GM18498 (cell line): ENCODE measurements around the gene GLDN.

ENCODE experiments used
- ATAC-seq: cut with Tn5 transposase; IDR thresholded peaks from one replicate; pipeline ENCODE4 v1.9.1; 2021; ENCODE audit warnings: mild to moderate bottlenecking, moderate library complexity; ENCODE audit not compliant: unreplicated experiment

GLDN gene

GRCh38 chr15:51341366-51342226 lies at the start of gene GLDN:
TSS of gene GLDN (plus strand) at chr15:51341655. CDS start at chr15:51341685, 30 bp downstream.
- ATAC-seq = no peak

- ATAC-seq = no peak
Observed at GRCh38 chr15:51298620-51299019, 42.8 kb upstream of the GLDN start.

DNA sequence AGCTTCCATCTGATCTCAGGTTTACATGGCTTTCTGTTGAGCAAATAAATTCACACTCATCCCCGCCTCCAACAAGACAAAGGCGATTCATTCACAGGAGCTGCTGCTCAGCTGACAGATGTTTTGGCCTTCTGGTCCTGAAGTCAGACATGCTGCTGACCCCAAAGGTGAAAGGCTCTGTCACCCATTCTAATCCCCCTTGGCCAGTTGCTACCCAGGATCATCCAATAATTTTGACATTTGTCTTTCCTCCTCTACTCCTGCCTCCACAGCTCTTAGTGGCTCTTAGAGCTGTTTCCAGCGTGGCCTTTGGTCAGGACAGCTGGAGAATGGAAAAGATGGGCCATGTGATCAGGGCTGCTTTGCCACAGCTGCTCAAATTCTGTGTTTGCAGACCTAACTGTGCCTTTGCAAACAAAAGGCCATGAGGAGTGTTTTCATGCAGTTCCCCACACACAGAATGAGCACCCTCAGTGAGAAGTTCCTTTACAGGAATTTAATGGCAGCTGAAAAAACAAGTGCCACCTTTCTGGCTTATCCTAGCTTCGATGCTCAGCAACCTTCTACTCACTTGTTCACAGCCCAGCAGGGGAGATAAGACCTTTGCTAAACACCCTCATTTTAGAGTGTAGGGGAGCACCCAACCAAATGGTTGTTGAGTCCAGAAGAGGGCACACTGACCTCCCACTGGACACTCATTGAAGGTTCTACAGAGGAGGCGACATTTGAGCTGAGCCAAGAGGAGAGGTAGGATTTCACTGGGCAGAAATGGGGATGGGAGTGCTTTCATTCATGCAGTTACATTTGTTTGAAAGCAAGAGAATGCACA lies 42.1 kb upstream of the GLDN start:
- no peak for ATAC-seq

GRCh38 chr15:51302480-51302879 lies 39.0 kb upstream of the GLDN start:
- ATAC-seq = no peak

DNA sequence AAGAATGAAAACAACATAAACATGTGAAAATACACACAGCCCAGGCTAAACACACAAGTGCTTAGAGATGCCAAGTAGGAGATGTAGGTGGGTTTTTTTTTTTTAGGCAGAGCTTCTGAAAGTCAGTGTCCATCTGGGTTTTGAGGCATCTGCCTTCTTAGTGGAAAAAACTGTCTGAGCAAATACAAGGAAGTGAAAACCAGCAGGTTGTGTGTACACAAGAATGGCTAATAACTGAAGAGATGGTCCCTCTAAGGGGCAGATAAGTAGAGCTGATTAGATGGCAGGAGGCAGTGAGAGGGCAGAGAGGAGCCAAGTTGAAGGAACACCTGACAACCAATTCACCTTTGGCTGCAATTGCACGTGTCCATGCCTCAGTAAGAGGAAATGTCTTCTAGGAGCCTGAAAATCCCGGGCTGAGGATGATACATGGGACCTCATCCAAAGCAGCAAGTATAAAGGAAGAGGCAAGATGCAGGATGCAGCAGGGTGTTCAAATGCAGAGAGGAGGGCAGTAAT lies 37.9 kb upstream of the GLDN start:
- ATAC-seq = no peak

DNA sequence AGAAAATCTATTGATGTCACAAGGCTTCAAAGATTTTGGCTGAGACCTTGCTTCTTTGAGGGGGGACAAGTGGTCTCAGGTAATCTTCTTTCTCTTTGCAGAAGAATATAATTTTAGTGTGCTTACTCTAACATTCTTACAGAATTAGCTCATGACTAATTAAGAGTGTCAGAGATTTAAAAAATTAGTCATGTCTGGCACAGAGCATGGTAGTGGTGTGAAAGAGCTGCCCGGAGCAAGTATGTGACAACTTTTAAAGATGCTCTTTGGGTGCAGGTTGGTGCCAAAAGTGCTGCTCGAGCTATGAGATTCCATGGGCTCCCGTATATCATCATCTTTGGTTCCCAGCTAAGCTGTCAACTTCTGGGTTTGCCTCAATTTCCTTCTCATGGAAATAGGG lies 34.1 kb upstream of the GLDN start:
- no peak for ATAC-seq

GRCh38 chr15:51307811-51308210 lies 33.6 kb upstream of the GLDN start:
- no peak for ATAC-seq

- ATAC-seq = no peak
Observed at GRCh38 chr15:51310064-51310463, 31.4 kb upstream of the GLDN start.

- ATAC-seq = no peak
Observed at GRCh38 chr15:51311510-51311909, 29.9 kb upstream of the GLDN start.

GRCh38 chr15:51312166-51313073 lies 29.0 kb upstream of the GLDN start:
- no peak for ATAC-seq

DNA sequence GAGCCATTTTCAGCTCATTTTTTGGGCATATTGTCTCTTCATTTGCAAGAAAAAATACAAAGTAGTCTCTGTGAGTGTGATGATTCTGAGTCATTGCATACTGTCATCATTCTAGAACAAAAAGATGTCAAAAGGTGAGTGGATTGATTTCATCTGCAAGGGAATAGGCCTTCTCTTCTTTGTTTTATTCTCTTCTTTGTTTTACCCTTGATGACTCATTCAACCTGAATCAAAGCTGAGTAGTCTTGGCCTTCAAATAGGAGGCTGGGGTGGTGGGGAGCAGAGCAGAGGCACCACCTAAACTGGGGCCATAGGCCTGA lies 28.4 kb upstream of the GLDN start:
- ATAC-seq = no peak

DNA sequence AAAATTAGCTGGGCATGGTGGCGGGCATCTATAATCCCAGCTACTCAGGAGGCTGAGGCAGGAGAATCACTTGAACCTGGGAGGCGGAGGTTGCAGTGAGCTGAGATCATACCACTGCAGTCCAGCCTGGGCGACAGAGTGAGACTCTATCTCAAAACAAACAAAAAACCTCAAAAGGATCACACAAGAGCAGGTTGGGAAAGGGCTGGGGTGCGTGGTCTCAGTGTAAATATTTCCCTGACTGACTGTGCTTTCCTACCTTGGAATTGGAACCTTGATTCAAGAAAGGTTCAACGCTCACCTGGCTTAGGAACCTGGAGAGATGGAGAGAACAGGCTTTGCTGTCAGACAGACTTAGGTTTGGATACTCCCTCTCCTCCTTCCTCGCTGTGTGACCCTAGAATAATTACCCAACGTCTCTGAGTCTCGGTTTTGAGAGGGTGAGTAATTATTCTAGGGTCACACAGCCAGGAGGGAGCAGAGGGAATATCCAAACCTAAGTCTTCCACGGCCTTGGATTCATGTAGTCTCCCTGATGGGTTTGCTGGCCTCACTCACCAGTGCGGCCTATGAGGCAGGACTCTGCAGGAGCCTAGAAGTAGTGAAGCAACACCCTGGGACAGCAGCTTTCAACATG lies 27.7 kb upstream of the GLDN start:
- ATAC-seq = no peak

GRCh38 chr15:51314391-51315337 lies 26.8 kb upstream of the GLDN start:
- ATAC-seq = no peak

DNA sequence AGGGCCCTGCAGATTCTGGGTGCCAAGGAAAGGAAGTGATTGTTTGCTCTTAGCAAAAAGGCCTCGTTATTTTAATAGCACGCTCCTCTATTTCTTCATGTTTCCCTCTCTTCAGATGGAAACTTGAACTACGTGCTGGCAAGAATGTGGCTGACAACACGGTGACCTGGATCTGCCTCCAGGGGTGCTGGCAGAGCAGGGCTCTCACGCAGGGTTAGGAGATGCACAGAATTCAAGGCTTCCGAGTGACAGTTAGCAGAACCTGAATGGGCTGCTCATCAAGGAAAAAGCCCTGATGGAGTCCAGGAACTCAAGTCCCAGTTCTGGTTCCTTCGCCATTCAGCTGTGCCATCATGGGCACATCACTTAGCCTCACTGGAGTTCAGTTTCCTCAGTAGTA lies 25.7 kb upstream of the GLDN start:
- no peak for ATAC-seq

GRCh38 chr15:51316636-51317035 lies 24.8 kb upstream of the GLDN start:
- no peak for ATAC-seq

DNA sequence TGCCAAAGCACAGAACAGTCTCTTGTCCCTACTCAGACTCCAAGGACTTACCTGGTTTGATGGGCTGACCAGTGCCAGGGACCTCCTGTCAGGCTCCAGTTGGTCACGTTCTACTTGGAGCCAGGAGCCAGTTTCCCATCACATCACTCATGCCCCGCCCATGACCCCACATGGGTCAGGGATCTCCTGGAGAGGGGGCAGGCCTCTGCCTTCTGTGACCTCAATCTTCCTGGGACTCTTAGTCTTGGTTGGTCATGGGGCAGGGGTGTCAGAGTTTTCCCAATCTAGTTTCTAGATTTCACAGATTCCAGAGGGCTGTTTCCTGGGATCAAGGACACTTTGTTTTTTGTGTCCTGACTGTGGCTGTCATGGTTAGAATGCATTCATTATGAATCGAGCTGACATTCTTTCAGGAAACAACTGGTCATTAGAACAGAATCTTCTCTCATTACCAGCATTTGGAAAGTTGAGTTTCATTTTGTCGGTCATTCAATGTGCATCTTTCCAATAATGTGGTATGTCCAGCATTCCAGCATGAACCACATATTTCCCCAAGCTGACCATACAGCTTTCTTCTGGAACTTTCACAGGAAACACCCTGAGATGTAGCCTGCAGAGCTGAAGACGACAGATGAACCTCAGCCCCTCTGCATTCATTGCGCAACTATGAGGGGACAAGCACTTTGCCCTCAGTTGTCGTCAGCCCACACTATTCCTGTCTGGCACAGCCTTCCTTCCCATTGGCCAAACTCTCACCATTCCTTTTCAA lies 22.9 kb upstream of the GLDN start:
- ATAC-seq = no peak

DNA sequence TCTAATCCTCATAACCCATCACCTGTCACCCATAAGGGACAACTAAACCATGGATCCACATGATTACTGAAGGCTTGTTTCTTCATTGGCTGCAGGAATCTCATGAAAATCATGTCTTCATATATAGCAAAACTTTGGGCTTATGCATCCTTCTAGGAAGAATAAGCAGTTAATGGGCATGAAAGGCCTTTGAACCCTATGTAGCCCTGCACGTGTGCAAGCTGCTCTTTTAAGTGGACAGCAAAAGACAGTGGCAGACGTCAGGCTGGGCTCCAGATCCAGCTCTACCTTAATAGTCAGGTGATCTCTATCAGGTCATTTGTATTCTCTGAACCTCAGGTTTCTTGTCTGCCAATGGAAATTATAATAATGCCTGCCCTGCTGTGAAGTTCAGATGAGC lies 21.9 kb upstream of the GLDN start:
- ATAC-seq = no peak

DNA sequence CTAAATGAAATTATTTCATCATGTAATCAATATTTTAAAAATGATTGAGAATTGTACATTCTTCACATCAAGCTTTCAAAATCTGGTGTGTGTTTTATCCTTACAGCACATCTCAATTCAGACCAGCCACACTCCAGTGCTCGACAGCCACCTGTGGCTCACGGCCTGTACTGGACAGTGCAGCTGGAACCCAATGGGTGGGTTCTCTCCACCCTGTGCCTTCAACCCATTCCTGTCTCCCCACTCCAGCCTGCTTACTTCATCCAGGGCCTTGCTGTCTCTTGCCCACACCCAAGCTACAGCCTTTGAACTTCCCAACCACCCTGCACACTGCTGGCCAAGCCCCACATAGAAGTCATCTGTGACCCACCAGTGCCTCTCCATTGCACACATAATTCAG lies 20.6 kb upstream of the GLDN start:
- no peak for ATAC-seq

DNA sequence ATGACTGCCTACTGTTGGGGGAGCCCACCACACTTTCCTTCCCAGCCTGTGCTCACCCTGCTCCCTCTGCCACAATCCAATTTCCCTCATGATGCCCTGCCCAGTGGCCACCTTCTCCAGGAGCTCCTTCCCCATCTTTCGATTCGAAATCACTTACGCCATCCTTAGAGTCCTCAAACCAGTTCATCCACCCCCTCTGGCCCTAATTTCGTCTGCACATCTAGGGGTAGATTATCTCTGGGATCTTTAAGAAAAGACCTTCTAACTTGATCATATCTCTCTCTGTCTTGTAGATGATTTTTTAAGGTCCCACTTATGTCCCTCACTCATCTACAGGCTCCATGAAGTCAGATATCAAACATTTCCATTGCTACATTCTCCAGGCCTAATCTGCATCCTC lies 20.1 kb upstream of the GLDN start:
- ATAC-seq = no peak
